Vagina (tissue), 2 donors: ENCODE results near the gene RGS3.

ENCODE experiments used
- POLR2A ChIP-seq, 2 donors: fragments of 450-650 bp; IDR thresholded peaks; one replicate each; pipeline ENCODE4 v1.6.1; 2017; ENCODE audit warnings: antibody characterized with exemption in 2 of 2, mild to moderate bottlenecking in 2 of 2, moderate library complexity in 2 of 2
- POLR2AphosphoS5 ChIP-seq, 2 donors: sonication (generic); formaldehyde crosslinking; IDR thresholded peaks; one replicate each; pipeline ENCODE4 v1.9.0; 2017; ENCODE audit warnings: antibody characterized with exemption in 2 of 2, mild to moderate bottlenecking in 2 of 2, low read depth in 1 of 2; ENCODE audit not compliant: insufficient read depth in 1 of 2
- TF ChIP-seq, protein P1 (sequence below), 3 experiments: fragments of 450-650 bp in 2 of 3; fragments of 200-600 bp in 1 of 3; sonication (generic) in 1 of 3; IDR thresholded peaks; one replicate each; pipeline ENCODE4 v1.5.1; 2017 to 2019; ENCODE audit warnings: antibody characterized with exemption in 3 of 3, mild to moderate bottlenecking in 2 of 3, moderate library complexity in 2 of 3

DNA sequence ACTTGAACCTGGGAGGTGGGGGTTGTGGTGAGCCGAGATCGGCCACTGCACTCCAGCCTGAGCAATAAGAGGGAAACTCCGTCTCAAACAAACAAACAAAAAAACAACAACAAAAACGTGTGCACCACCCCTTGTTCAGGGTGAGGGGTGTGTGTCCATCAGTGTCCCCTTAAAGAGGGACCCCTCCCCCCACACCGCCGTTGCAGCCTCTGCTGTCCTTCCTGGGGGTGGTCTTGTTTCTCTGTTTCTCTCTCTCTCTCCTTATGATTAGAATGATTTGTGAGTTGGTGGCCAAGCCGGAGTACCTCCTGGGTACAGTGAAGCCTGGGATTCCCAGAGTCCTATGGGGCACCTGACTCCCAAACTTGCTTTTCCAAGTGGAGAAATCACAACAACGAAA lies 49.6 kb downstream of the RGS3 start:
- TF ChIP-seq, protein P1, sequence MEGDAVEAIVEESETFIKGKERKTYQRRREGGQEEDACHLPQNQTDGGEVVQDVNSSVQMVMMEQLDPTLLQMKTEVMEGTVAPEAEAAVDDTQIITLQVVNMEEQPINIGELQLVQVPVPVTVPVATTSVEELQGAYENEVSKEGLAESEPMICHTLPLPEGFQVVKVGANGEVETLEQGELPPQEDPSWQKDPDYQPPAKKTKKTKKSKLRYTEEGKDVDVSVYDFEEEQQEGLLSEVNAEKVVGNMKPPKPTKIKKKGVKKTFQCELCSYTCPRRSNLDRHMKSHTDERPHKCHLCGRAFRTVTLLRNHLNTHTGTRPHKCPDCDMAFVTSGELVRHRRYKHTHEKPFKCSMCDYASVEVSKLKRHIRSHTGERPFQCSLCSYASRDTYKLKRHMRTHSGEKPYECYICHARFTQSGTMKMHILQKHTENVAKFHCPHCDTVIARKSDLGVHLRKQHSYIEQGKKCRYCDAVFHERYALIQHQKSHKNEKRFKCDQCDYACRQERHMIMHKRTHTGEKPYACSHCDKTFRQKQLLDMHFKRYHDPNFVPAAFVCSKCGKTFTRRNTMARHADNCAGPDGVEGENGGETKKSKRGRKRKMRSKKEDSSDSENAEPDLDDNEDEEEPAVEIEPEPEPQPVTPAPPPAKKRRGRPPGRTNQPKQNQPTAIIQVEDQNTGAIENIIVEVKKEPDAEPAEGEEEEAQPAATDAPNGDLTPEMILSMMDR (IDR thresholded peaks at IDR 0.05), result no peak
- TF ChIP-seq POLR2A (IDR thresholded peaks at IDR 0.05), result no peak
- no peak for TF ChIP-seq POLR2AphosphoS5 (IDR thresholded peaks at IDR 0.05; ENCODE audit: insufficient read depth in 1 of 2, low read depth in 1 of 2)
